OCI-LY7 (cell line): ENCODE results near the gene C8G. TPM values are rescaled to one million over a fixed set of nuclear protein-coding genes. Genes with fewer than 3 reads are reported as not detected.

Experiments used
- BruUV-seq: library from RNA; stranded (reverse); fragments of 400-500 nt; replicated peaks from 2 replicates; lab custom pipeline; 2021; lab: Mats Ljungman, UMichigan
- CTCF ChIA-PET: fragments of 300-600 bp; sonication (Branson Sonifier 250); formaldehyde crosslinking; loops from one replicate; lab custom pipeline; 2022; ENCODE audit warnings: antibody characterized with exemption; ENCODE audit not compliant: unreplicated experiment; lab: Charles Lee
- POLR2A ChIA-PET: fragments of 300-600 bp; sonication (Branson Sonifier 250); formaldehyde crosslinking; loops from one replicate; lab custom pipeline; 2022; ENCODE audit warnings: antibody characterized with exemption; lab: Charles Lee
- DNase-seq: peaks from one replicate; pipeline ENCODE4 v3.0.0-alpha.2; 2015; ENCODE audit warnings: low spot score
- H2AFZ ChIP-seq: fragments of 200-600 bp; sonication (generic), shearing (Covaris generic); 2 replicates; pipeline ENCODE4 v1.6.1; 2014; ENCODE audit warnings: mild to moderate bottlenecking, antibody characterized with exemption, low read length, moderate library complexity
- H3K27ac ChIP-seq: fragments of 200-600 bp; sonication (generic); 2 replicates; pipeline ENCODE4 v1.5.1; 2014; ENCODE audit warnings: mixed run types, low read depth, mild to moderate bottlenecking, moderate library complexity, low read length, inconsistent platforms; ENCODE audit not compliant: poor library complexity, severe bottlenecking
- H3K36me3 ChIP-seq: fragments of 200-600 bp; sonication (generic); 2 replicates; pipeline ENCODE4 v1.6.1; 2014; ENCODE audit warnings: mild to moderate bottlenecking, antibody characterized with exemption, low read length, moderate library complexity, mixed read lengths; ENCODE audit not compliant: insufficient read depth
- H3K4me1 ChIP-seq: fragments of 200-600 bp; sonication (generic); 2 replicates; pipeline ENCODE4 v1.5.1; 2014; ENCODE audit warnings: mild to moderate bottlenecking, low read length; ENCODE audit not compliant: insufficient read depth, poor library complexity, severe bottlenecking
- H3K4me2 ChIP-seq: fragments of 200-600 bp; sonication (generic); 2 replicates; pipeline ENCODE4 v1.6.1; 2014; ENCODE audit warnings: mild to moderate bottlenecking, low read length
- H3K4me3 ChIP-seq: fragments of 200-600 bp; sonication (generic); 2 replicates; pipeline ENCODE4 v1.5.1; 2014; ENCODE audit warnings: mild to moderate bottlenecking, low read depth, low read length; ENCODE audit not compliant: poor library complexity, severe bottlenecking
- H3K79me2 ChIP-seq: fragments of 200-600 bp; sonication (generic); 2 replicates; pipeline ENCODE4 v1.6.1; 2016; ENCODE audit warnings: low read depth, mild to moderate bottlenecking, low read length, moderate library complexity, mixed read lengths; ENCODE audit not compliant: insufficient read depth
- H3K9me2 ChIP-seq: fragments of 200-600 bp; sonication (generic); 2 replicates; pipeline ENCODE4 v1.6.1; 2016; ENCODE audit warnings: mild to moderate bottlenecking, low read length, mixed read lengths; ENCODE audit not compliant: insufficient read depth
- H3K9me3 ChIP-seq: fragments of 200-600 bp; sonication (generic); 2 replicates; pipeline ENCODE4 v1.6.1; 2014; ENCODE audit warnings: mild to moderate bottlenecking, mixed run types, low read length, mixed read lengths
- H4K20me1 ChIP-seq: fragments of 200-600 bp; sonication (generic); 2 replicates; pipeline ENCODE4 v1.6.1; 2014; ENCODE audit warnings: mild to moderate bottlenecking, antibody characterized with exemption, low read length, moderate library complexity, mixed read lengths; ENCODE audit not compliant: insufficient read depth
- EZH2phosphoT487 ChIP-seq: fragments of 200-600 bp; sonication (generic); IDR thresholded peaks from 2 replicates; pipeline ENCODE4 v1.6.1; 2018; ENCODE audit warnings: low read depth, borderline replicate concordance, mild to moderate bottlenecking, mixed run types, antibody characterized with exemption, low read length, moderate library complexity, mixed read lengths
- intact Hi-C: fragments of 100-400 bp; cut with micrococcal nuclease; formaldehyde crosslinking; loops from one replicate; pipeline ENCODE4 v1.10.0; 2022; ENCODE audit not compliant: unreplicated experiment
- total RNA-seq, 2 experiments: library from RNA; depleted of rRNA in 1 of 2; stranded (reverse); fragments of >200 nt in 1 of 2; shearing (Covaris generic) in 1 of 2; gene quantifications; 2 replicates each; pipeline ENCODE4 v1.2.3, GENCODE V29; 2014 to 2022
- TF ChIP-seq, protein P1 (sequence below): fragments of 200-600 bp; sonication (generic); conservative IDR thresholded peaks from 2 replicates; pipeline ENCODE4 v1.5.1; 2014; ENCODE audit warnings: mild to moderate bottlenecking, antibody characterized with exemption, low read length, moderate library complexity, mixed read lengths

The C8G gene
- total RNA-seq, 2 experiments from 2014 or later: 0.95 to 2.2 TPM

DNA sequence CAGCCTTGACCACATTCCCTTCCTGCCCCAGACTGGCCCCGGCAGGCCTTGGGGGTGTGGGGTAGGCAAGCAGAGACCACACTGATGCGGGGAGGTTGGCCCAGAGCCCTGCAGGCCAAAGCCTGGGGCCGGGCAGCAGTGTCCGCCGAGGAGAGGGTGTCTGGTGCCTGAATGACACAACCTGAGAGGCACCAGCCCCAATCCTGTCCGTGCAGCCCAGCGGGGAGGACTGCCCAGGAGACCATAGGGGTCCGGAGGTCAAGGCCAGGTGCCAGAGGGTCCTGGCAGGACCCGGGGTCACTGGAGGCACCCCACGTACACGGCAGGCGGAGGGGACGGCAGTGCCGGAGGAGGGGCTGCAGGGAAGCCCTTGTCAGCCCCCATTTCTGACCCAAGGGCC lies 26.7 kb downstream of the C8G start:
- no TSS peak for BruUV-seq
- POLR2A ChIA-PET: no interaction called here

DNA sequence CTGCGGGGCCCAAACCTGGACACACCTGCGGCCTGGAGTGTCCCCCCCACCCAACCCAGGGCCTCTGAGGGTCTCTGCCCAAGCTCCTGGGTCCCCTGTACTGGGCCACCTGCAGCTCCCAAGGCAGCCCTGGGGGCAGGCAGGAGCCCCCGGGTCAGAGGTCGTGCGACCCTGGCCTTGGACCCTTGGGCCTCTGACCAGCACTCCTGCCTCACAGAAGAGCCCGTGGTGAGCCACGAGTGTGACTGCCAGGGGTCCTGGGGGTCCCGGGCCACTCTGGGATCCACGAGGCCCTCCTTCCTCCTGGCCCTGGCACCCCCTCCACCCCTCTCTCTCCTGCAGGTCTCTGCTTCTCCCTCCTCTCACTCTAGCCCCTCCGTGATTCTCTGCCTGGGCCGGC lies 27.3 kb downstream of the C8G start:
- BruUV-seq: no TSS peak

More for the DNA sequence above, 26.7 kb downstream of the C8G start:
- TF ChIP-seq, protein P1, sequence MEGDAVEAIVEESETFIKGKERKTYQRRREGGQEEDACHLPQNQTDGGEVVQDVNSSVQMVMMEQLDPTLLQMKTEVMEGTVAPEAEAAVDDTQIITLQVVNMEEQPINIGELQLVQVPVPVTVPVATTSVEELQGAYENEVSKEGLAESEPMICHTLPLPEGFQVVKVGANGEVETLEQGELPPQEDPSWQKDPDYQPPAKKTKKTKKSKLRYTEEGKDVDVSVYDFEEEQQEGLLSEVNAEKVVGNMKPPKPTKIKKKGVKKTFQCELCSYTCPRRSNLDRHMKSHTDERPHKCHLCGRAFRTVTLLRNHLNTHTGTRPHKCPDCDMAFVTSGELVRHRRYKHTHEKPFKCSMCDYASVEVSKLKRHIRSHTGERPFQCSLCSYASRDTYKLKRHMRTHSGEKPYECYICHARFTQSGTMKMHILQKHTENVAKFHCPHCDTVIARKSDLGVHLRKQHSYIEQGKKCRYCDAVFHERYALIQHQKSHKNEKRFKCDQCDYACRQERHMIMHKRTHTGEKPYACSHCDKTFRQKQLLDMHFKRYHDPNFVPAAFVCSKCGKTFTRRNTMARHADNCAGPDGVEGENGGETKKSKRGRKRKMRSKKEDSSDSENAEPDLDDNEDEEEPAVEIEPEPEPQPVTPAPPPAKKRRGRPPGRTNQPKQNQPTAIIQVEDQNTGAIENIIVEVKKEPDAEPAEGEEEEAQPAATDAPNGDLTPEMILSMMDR: no peak
- no peak for TF ChIP-seq EZH2phosphoT487
- CTCF ChIA-PET: no interaction called here
- intact Hi-C loops: no loop called here
- H3K4me1 ChIP-seq: no peaks in the 10 kb centered on the region
- no peak overlapping the region for H3K4me2 ChIP-seq
- H3K79me2 ChIP-seq: no peaks in the 10 kb centered on the region
- H3K36me3 ChIP-seq: no peaks in the 10 kb centered on the region
- H3K9me2 ChIP-seq: no peaks in the 10 kb centered on the region
- no peak overlapping the region for H3K4me3 ChIP-seq
- H3K27ac ChIP-seq: no peak overlapping the region
- H3K9me3 ChIP-seq: no peaks in the 10 kb centered on the region
- H2AFZ ChIP-seq: no peak overlapping the region
- H4K20me1 ChIP-seq: no peaks in the 10 kb centered on the region
- no peak for DNase-seq

DNA sequence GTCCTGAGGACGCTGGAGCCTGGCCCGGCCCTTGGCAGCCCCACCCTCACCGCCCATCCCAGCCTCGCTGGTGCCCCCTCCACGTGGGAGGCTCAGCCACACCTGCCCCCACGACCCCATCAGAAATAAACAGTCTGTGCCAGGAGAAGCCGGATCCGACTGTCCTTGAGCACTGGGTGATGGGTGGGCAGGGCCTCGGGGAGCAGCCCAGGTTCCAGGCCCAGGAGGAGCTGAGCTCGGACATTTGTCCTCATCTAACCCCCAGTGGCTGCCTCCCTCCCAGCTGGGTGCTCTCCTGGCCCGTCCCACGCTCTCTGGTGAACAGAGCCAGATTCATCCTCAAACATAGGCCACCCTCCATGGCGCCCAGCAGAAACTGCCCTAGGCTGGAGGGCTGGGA lies 27.7 kb downstream of the C8G start:
- Histone ChIP-seq H3K79me2 (no peaks in the 10 kb centered on the region), H3K9me2 (no peaks in the 10 kb centered on the region), H3K27ac (no peak overlapping the region), H4K20me1 (no peaks in the 10 kb centered on the region), H3K36me3 (no peaks in the 10 kb centered on the region), H2AFZ (no peak overlapping the region), H3K4me3 (no peak overlapping the region), H3K4me2 (no peak overlapping the region), H3K4me1 (no peaks in the 10 kb centered on the region), H3K9me3 (no peaks in the 10 kb centered on the region)
- TF ChIP-seq, protein P1: no peak
- TF ChIP-seq EZH2phosphoT487: no peak
- no TSS peak for BruUV-seq
- no peak for DNase-seq
- CTCF ChIA-PET: no interaction called here
- intact Hi-C loops: no loop called here
- POLR2A ChIA-PET: no interaction called here

More for the DNA sequence above, 27.3 kb downstream of the C8G start:
- Histone ChIP-seq H3K27ac (no peak overlapping the region), H2AFZ (no peak overlapping the region), H3K9me2 (no peaks in the 10 kb centered on the region), H3K79me2 (no peaks in the 10 kb centered on the region), H4K20me1 (no peaks in the 10 kb centered on the region), H3K4me1 (no peaks in the 10 kb centered on the region), H3K36me3 (no peaks in the 10 kb centered on the region), H3K9me3 (no peaks in the 10 kb centered on the region), H3K4me3 (no peak overlapping the region), H3K4me2 (no peak overlapping the region)
- DNase-seq: no peak
- POLR2A ChIA-PET: no interaction called here
- CTCF ChIA-PET: no interaction called here
- intact Hi-C loops: no loop called here
- TF ChIP-seq EZH2phosphoT487: no peak
- TF ChIP-seq, protein P1: no peak
